GM19468 (cell line): ENCODE measurements around the gene ZNF586.
"Not testable (repeated sequence)": the region's sequence is repeated elsewhere in the genome, so short reads cannot be mapped to it uniquely, and the experiment has no call there.

Experiments
- ATAC-seq: cut with Tn5 transposase; IDR thresholded peaks from one replicate; pipeline ENCODE4 v1.9.1; 2021; ENCODE audit warnings: mild to moderate bottlenecking, moderate library complexity, moderate number of reproducible peaks; ENCODE audit not compliant: unreplicated experiment; ENCODE audit errors: extremely low read depth

The ZNF586 gene

GRCh38 chr19:57769345-57770131 is at the start of gene ZNF586:
Gene ZNF586, plus strand, starts transcription at chr19:57769676. Its CDS starts 167 bp downstream, at chr19:57769843.
- peak; percentile 88 for ATAC-seq

GRCh38 chr19:57719901-57720519 is 49.5 kb upstream of the ZNF586 start:
- no peak for ATAC-seq

GRCh38 chr19:57720878-57721277 is 48.6 kb upstream of the ZNF586 start:
- no peak for ATAC-seq

GRCh38 chr19:57738320-57738719 is 31.2 kb upstream of the ZNF586 start:
- not testable (repeated sequence) for ATAC-seq

GRCh38 chr19:57738770-57739169 is 30.7 kb upstream of the ZNF586 start:
- ATAC-seq: not testable (repeated sequence)

- peak; percentile 86 for ATAC-seq
Observed at GRCh38 chr19:57746580-57747471, 22.6 kb upstream of the ZNF586 start, which contains the start of gene ZNF776. Gene ZNF776, plus strand, starts transcription at chr19:57746815. Its CDS starts 244 bp downstream, at chr19:57747059.

GRCh38 chr19:57747472-57747807 is 22.0 kb upstream of the ZNF586 start:
- no peak for ATAC-seq

GRCh38 chr19:57748029-57748428 is 21.4 kb upstream of the ZNF586 start:
- no peak for ATAC-seq

- ATAC-seq: no peak
Observed at GRCh38 chr19:57754091-57754673, 15.3 kb upstream of the ZNF586 start.

GRCh38 chr19:57755031-57755430 is 14.4 kb upstream of the ZNF586 start:
- no peak for ATAC-seq

GRCh38 chr19:57757941-57758340 is 11.5 kb upstream of the ZNF586 start:
- ATAC-seq: no peak

GRCh38 chr19:57759096-57759495 is 10.4 kb upstream of the ZNF586 start:
- ATAC-seq: no peak

- ATAC-seq: no peak
Observed at GRCh38 chr19:57771417-57771816, 1.9 kb downstream of the ZNF586 start.

GRCh38 chr19:57773488-57773887 is 4.0 kb downstream of the ZNF586 start:
- ATAC-seq: no peak

GRCh38 chr19:57776764-57777296 is 7.4 kb downstream of the ZNF586 start:
- no peak for ATAC-seq

GRCh38 chr19:57778336-57778735 is 8.9 kb downstream of the ZNF586 start:
- ATAC-seq: no peak

- ATAC-seq: no peak
Observed at GRCh38 chr19:57779220-57779845, 9.9 kb downstream of the ZNF586 start.

GRCh38 chr19:57786286-57786685 is 16.8 kb downstream of the ZNF586 start:
- no peak for ATAC-seq

- no peak for ATAC-seq
Observed at GRCh38 chr19:57786906-57787305, 17.4 kb downstream of the ZNF586 start.
